HG03025 (cell line): ENCODE measurements around the gene CPZ.

Experiments
- ATAC-seq: cut with Tn5 transposase; IDR thresholded peaks from one replicate; pipeline ENCODE4 v1.9.1; 2021; ENCODE audit warnings: mild to moderate bottlenecking, moderate library complexity; ENCODE audit not compliant: unreplicated experiment, low FRiP score

CPZ gene

DNA sequence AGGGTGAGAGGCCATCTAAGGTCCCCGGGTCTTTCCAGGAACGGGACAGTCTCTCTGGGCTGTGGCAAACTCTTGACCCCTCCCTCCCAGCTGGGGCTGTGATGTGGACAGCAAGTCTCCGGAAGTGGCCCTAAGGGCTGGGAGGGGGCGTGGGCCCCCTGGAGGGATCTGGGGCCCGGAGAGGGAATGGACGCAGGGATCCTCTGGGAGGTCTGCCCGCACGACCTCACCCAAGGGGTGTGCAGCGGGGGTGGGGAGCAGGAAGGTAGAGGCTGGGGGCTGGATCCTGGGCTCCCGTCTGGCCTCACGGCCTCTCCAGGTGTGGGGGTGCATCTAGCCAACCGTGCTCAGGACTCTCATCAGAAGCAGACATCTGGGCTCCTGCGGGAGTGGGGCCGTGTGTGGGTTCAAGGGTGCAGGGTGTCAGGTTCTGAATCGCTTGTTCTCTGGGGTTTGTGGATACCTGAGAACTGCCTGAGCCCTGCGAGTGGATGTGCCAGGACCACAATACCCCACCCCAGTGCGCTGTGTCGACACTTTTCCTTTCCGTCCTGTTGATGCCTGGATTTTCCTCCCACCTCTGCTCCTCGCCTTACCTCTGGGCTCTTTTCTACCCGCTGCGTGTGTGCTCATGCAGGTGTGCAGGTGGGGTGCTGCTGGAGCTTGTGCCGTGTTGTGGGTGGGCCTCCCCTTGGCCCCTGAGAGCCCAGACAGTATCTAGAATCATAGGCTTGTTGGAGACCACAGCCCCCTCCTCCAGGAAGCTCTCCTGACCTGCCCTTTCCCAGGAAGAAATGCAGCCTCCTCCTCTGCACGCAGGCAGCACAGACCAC is 915 bp downstream of the CPZ start:
- ATAC-seq = no peak

DNA sequence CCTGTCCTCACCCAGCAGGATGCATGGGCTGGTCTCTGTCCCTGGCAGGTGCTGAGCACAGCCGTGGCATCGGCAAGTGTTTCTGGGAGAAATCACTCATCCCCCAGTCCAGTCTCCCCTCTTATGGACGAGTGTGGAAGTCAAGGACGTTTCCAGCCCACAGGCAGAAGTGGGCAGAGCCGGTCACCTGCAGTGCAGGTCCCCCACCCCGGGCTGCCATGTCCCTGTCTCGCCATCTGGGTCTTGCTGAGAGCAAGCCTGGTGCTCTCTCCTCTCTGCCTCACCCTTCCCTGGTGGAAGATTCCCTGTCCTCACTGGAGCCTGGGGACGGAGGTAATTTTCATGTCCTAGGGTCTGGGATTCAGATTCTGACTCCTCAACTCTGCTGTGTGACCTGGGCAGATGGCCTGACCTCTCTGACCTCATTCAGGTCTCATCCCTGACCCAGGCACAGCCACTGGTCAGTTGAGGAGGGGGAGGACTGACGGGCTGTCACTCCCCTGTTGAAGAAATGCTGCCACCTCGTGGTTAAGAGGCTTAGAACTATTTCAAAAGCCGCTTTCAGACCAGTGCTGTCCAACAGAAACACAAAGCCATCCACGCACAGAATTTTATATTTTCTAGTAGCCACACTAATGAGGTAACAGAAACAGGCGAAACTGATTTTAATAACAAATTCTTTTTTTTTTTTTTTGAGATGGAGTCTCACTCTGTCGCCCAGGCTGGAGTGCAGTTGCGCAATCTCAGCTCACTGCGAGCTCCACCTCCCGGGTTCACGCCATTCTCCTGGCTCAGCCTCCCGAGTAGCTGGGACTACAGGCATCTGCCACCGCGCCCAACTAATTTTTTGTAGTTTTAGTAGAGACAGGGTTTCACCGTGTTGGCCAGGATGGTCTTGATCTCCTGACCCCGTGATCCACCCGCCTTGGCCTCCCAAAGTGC is 1.8 kb downstream of the CPZ start:
- no peak for ATAC-seq

DNA sequence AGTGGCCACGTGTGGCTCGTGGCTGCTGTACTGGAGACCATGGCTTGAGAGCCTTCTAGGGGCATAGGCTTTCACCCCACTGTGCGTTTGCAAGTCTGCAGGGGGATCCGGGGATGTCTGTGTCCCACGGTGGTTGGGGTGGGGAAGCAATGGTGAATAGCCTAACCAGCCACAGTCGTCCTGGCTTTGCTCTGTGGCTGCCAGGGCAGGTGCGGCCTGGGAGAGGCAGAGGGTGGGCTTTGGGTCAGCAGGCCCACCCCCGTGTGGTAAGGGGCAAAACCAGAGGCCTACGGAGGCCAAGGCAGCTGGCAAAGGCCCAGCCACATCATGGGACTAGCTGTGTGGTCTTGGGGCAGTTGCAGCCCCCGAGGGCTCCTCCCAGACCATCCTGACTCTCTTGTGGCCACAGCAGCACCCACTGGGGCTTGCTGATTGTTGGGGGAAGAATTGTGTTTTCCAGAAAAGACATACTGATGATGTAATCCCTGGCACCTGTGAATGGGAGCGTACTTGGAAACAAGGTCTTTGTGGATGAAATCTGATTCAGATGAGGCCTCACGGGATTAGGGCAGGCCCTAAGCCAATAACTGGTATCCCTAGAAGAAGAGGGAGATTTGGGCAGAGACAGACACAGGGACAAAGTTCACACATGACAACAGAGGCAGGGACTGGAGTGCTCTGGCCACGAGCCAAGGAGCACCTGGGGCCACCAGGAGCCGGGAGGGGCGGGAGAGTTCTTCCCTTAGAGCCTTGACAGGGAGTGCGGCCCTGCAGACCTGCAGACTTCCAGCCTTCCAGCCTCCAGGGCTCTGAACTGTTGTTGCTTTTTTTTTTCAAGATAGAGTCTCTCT is 2.9 kb downstream of the CPZ start:
- ATAC-seq = no peak

DNA sequence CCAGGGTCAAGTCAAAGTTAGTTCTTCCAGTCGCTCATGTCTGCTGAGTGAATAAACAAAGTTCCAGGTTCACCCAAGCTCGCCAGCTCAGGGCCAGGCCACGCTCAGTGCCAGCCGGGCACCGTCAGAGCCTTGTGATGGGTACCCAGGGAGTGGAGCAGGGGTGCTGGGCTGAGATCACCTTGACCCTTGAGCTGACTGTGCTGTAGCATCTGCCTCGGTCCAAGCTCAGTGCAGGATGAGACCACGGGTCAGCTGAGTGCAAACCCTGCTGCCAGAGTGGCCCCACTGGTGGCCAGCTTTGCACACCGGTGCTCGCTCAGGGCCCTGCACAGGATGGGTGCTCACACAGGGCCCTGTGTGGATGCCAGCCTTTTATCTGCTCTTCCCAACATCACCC is 4.3 kb downstream of the CPZ start:
- no peak for ATAC-seq

DNA sequence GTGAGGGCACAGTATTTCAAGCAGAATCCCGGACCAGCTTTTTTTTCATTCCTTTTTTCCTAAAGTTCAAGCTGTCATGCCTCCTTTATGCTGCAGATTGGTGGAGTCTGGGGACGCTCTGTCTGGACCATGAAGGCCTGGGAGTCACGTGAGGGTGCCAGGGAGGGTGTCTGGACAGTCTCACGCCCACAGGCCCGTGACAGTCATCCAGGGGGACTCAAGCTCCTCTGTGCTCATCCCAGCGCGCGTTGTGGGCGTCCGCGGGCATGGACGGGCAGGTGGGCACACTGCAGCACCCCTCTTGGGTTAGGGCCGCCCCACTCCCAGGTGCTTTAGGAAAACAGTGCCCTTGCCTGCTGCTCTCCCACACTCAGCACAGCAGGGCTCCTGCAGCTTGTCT is 4.8 kb downstream of the CPZ start:
- no peak for ATAC-seq

- ATAC-seq = no peak
These were observed 5.2 kb downstream of the CPZ start for GRCh38 chr4:8597791-8598190.

DNA sequence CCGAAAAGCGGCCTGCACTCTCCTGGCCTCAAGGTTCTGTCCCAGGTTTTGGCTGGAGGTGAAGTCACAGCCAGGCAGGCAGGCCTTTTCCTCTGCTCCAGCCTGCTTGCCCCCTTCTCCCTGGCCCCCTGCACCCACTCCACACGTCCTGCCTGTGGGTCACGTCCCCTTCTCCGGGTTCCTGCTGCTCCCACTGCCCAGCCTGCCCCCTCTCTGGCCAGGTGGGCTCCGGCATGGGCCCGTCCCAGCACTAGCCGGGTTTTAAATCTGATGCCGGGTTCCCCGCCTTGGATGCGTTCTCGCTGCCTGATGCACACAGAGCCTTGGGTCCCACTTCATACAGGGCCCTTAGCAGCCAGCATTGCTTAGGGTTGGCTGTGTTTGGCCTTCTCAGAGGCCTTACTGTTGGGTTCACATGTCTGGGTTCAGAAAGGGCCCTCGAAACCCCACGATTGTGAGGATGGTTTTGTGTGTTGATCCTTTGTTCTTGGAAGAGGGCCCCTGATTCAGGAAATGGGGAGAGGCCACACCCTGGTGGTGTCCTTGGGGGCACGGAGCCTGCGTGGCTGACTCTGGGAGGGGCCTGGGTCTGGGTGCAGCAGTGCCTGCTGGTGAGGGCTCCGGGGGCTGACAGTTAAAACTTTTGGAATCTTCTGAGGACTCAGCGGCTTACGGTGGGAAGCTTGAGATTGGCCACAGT is 6.0 kb downstream of the CPZ start:
- ATAC-seq = no peak

- no peak for ATAC-seq
These were observed 6.5 kb downstream of the CPZ start for GRCh38 chr4:8599091-8599460.

GRCh38 chr4:8599657-8600056 is 7.1 kb downstream of the CPZ start:
- ATAC-seq = no peak

GRCh38 chr4:8600266-8600665 is 7.7 kb downstream of the CPZ start:
- ATAC-seq = no peak

DNA sequence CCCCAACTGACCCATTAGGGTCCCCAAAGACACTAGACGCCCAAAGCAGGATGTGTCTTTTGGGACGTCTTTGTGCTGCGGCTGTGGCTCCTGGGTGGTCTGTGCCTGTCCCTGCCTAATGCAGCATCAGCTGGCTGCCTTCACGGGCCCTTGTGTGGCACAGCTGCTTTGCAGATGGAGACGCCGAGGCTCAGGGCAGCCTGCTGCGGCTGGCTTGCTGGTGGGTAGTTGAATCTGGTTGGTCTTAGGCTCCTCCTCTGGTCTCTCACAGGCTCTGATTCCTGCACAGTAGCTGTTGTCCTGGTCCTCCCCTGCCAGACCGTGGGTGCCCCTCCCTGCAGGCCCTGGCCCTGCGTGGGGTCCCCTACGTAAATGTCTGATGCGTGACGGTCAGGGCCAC is 8.1 kb downstream of the CPZ start:
- no peak for ATAC-seq

GRCh38 chr4:8601086-8601485 is 8.5 kb downstream of the CPZ start:
- no peak for ATAC-seq

- ATAC-seq = no peak
These were observed 9.0 kb downstream of the CPZ start for GRCh38 chr4:8601556-8601955.

GRCh38 chr4:8602686-8603430 is 10.3 kb downstream of the CPZ start:
- ATAC-seq = no peak

- ATAC-seq = no peak
These were observed 11.4 kb downstream of the CPZ start for GRCh38 chr4:8603931-8604330.

DNA sequence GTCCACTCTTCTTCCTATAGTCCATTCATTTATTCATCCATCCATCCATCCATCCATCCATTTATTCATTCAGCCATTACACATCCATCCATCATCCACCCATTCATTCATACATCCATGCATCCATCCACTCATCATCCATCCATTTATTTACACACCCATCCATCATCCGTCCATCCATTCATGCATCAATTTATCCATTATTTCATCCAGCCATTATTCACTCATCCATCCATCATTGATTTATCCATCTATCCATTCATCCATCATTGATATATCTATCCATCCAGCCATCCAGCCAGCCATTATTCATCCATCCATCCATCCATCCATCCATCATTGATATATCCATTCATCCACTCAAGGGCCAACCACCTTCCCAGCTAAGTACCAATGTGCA is 12.7 kb downstream of the CPZ start:
- ATAC-seq = no peak

DNA sequence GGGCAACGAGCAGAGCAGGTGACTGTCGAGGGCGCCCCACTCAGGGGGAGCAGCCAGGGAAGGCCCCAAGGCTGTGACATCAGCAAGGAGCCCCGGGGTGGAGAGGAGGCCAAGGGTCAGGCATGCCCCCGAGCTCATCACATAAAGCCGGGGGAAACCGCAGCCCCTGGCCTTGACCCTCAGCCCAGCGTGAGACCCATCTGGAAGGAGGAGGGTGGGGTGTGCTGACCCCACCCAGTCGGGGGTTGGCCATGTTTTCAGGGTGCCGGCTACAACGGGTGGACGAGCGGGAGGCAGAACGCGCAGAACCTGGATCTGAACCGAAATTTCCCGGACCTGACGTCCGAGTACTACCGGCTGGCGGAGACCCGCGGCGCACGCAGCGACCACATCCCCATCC is 13.9 kb downstream of the CPZ start:
- no peak for ATAC-seq

- no peak for ATAC-seq
These were observed 14.4 kb downstream of the CPZ start for GRCh38 chr4:8606966-8607365.
